Astrocyte of the cerebellum (primary cell): ENCODE data around the gene NEBL.

Experiments
- DNase-seq: peaks from one replicate; pipeline ENCODE4 v3.0.0-alpha.2; 2011; ENCODE audit warnings: low read depth
- H3K4me3 ChIP-seq: 2 replicates; pipeline ENCODE4 v1.5.1; 2011; ENCODE audit warnings: mild to moderate bottlenecking, low read depth, low read length, moderate library complexity
- in situ Hi-C: cut with HindIII; loops from 2 replicates; pipeline ENCODE4 v1.10.0; 2017; ENCODE audit warnings: low sequenced_read_pairs
- TF ChIP-seq, protein P1 (sequence below): IDR thresholded peaks from 2 replicates; pipeline ENCODE4 v1.5.1; 2012; ENCODE audit warnings: low read length, low read depth, moderate library complexity, mild to moderate bottlenecking; ENCODE audit errors: missing control alignments

Gene NEBL

GRCh38 chr10:20768843-20769242, 128.3 kb downstream of the NEBL start:
- H3K4me3 ChIP-seq, result no peak overlapping the region
- TF ChIP-seq, protein P1, sequence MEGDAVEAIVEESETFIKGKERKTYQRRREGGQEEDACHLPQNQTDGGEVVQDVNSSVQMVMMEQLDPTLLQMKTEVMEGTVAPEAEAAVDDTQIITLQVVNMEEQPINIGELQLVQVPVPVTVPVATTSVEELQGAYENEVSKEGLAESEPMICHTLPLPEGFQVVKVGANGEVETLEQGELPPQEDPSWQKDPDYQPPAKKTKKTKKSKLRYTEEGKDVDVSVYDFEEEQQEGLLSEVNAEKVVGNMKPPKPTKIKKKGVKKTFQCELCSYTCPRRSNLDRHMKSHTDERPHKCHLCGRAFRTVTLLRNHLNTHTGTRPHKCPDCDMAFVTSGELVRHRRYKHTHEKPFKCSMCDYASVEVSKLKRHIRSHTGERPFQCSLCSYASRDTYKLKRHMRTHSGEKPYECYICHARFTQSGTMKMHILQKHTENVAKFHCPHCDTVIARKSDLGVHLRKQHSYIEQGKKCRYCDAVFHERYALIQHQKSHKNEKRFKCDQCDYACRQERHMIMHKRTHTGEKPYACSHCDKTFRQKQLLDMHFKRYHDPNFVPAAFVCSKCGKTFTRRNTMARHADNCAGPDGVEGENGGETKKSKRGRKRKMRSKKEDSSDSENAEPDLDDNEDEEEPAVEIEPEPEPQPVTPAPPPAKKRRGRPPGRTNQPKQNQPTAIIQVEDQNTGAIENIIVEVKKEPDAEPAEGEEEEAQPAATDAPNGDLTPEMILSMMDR, result no peak
- peak; percentile 18 for DNase-seq
- in situ Hi-C loops, result no loop called here

DNA sequence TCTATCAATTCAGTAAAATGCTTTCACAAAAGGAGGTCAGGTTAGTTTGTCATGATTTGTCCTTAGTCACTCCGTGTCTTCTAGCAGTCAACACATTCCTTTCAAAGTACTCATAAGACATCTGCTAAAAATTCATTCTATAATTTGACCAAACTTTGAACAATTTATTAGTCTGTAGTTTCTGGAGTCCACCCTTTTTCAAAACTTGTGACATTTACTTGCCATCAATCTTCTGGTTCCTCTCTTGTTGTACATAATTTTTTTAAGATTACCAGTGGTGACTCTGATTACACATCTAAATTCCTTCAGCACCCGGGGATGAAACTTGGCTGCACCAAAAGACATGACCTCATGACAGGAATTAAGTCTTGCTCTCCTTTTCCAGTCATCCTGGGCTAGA, 130.1 kb downstream of the NEBL start:
- in situ Hi-C loops, result no loop called here
- TF ChIP-seq, protein P1, result no peak
- H3K4me3 ChIP-seq, result no peak overlapping the region
- DNase-seq, result no peak

DNA sequence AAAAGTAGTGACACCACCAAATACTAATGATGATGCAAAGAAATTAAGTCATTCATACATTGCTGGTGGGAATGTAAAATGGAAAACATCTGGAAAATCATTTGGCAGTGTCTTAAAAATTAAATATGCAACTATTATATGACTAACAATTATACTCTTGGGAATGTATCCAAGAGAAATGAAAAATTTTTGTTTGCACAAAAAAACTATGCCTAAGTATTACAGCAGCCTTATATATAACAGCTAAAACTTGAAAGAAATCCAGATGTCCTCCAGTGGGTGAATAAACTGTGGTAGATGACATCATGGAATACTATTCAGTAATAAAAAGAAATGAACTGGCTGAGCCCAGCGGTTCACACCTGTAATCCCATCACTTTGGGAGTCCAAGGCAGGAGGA, 132.0 kb downstream of the NEBL start:
- H3K4me3 ChIP-seq, result no peak overlapping the region
- in situ Hi-C loops, result no loop called here
- TF ChIP-seq, protein P1, result no peak
- DNase-seq, result no peak

- TF ChIP-seq, protein P1, result no peak
- no peak overlapping the region for H3K4me3 ChIP-seq
- in situ Hi-C loops, result no loop called here
- DNase-seq, result no peak
Measured at GRCh38 chr10:20760460-20760859, 136.7 kb downstream of the NEBL start.

- in situ Hi-C loops, result no loop called here
- DNase-seq, result no peak
- TF ChIP-seq, protein P1, result no peak
- H3K4me3 ChIP-seq, result no peak overlapping the region
Measured at GRCh38 chr10:20748551-20748950, 148.6 kb downstream of the NEBL start.

- TF ChIP-seq, protein P1, result no peak
- no peak overlapping the region for H3K4me3 ChIP-seq
- in situ Hi-C loops, result no loop called here
Measured at GRCh38 chr10:20747782-20748181, 149.3 kb downstream of the NEBL start.

GRCh38 chr10:20746856-20747255, 150.3 kb downstream of the NEBL start:
- in situ Hi-C loops, result no loop called here
- no peak for DNase-seq
- H3K4me3 ChIP-seq, result no peak overlapping the region
- TF ChIP-seq, protein P1, result no peak

More at GRCh38 chr10:20747782-20748181, 149.3 kb downstream of the NEBL start:
- DNase-seq, result no peak
